NCI-H1417 treated with DMSO at 0.1 percent for 48 hours (cell line): ENCODE data around the gene LRCOL1.
"Not testable (repeated sequence)": the region's sequence is repeated elsewhere in the genome, so short reads cannot be mapped to it uniquely, and the experiment has no call there.

Experiments used
- DNase-seq: peaks from one replicate; lab custom pipeline; 2025; lab: John Stamatoyannopoulos, UW

Gene LRCOL1

DNA sequence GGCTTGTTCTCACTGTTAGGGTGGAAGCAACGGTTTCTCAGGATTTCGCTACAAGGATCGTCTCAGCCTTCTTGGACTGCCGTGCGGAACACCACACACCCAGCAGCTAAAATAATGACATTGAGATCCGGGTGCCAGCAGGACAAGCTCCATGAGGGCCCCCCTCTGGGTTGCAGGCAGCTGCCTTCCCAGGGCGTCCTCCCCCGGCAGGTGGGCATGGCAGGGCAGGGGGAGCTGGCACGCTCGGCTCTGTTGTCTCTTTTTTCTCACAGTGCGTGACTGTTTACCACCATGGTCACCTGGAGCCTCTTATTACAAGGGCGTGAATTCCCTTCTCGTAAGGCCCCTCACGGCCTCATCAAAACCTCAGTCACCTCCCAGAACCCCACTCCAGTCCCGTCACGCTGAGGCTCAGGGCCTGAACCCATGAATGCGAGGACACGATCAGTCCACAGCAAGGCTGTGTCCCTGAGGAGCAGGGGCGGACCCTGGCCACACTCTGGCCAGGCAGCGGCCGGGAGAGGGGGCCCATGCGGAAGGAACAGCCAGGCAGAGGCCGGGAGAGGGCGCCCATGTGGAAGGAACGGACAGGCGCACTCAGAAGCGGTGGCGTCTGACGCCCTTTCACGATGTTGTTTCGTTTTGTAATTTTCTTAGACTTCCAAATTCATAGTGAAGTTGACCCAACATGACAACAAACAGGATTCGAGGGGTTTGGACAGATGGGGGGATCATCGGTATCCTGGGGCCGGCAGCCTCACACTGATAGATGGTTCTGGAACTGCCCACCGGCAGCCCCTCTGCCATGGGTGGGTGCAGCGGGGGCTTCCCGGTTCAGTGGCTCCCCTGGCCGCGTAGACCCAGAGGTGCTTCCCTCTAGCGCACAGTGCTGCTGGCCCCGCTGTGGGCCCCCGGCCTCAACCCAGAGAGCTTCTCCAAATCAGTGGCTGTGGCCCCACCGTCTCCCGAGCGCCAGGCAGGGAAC lies 10.0 kb downstream of the LRCOL1 start:
- DNase-seq: peak; percentile 68

DNA sequence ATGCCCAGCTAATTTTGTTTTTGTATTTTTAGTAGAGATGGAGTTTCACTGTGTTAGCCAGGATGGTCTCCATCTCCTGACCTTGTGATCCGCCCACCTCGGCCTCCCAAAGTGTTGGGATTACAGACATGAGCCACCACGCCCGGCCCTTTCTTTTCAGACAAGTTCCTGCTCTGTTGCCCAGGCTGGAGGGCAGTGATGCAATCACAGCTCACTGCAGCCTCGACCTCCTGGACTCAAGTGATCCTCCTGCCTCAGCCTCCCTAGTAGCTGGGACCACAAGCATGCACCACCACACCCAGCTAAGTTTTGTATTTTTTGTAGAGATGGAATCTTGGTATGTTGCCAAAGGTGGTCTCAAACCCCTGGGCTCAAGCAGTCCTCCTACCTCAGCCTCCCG lies 10.9 kb downstream of the LRCOL1 start:
- DNase-seq: not testable (repeated sequence)

DNA sequence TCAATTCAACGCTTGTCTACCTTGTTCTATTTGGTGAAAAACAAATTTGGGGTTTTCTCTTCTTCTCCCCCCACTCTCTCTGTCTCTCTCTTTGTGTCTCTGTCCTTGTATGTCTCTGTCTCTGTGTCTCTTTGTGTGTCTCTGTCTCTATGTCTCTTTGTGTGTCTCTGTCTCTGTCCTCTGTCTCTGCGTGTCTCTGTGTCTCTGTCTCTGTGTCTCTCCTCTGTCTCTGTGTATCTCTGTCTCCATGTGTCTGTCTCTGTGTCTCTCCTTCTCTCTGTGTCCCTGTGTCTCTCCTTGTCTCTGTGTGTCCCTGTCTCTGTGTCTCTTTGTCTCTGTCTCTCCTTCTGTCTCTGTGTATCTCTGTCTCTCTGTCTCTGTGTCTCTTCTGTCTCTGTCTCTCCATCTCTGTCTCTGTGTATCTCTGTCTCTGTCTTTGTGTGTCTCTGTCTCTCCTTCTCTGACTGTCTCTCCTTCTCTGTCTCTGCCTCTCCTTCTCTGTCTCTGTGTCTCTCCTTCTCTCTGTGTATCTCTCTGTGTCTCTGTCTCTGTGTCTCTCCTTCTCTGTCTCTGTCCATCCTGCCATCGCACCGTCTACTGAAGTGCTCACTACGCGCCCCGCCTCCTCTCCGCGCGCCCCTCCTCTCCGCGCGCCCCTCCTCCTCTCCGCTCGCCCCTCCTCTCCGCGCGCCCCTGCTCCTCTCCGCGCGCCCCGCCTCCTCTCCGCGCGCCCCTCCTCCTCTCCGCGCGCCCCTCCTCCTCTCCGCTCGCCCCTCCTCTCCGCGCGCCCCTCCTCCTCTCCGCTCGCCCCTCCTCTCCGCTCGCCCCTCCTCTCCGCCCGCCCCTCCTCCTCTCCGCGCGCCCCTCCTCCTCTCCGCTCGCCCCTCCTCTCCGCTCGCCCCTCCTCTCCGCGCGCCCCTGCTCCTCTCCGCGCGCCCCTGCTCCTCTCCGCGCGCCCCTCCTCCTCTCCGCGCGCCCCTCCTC lies 12.8 kb downstream of the LRCOL1 start:
- DNase-seq: peak; percentile 22

DNA sequence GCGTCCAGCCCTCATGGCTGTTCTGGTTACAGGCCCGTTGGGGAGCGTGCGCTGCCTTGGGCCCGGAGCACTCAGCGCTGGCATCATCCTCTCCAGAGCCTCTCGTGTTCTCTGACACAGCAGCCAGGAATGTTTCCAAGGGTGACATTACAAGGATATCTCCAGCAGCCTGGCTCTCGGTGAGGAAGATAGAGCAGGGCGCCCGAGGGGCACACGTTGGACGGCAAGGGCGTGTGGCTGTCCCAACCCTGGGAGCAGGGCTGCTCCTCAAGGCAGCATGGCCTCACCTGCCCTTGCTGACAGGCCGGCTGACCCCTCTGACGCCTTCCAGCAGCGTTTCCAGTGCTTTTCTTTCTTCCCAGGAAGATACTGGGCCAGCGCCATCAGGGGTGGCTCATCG lies 14.4 kb downstream of the LRCOL1 start:
- no peak for DNase-seq

DNA sequence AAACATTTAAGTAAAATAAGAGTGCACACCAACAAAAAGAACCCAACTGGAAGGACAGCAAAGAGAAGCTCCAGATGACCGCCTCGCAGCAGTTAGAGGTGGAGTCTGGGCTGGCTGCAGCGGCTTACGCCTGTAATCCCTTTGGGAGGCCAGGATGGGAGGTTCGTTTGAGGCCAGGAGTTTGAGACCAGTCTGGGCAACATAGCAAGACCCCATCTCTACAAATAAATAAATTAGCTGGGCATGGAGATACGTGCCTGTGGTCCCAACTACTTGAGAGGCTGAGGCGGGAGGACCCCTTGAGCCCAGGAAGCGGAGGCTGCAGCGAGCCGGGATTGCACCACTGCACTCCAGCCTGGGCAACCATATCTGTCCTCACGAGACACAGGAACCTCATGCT lies 15.2 kb downstream of the LRCOL1 start:
- no peak for DNase-seq

DNA sequence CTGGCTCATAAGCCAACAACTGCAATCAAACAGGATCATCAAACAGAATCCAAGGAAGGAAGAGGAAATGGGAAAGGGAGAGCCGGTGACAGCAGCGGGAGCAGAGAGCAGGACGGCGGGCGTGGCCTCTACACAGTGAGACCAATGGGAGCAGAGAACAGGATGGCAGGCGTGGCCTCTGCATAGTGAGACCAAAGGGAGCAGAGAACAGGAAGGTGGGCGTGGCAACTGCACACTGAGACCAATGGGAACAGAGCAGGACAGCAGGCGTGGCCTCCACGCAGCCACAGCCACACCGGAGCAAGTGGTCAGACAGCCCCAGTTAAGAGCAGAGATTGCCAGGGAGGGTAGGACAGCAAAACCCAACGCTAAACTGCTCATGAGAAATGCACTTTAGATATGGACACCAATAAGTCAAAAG lies 16.4 kb downstream of the LRCOL1 start:
- peak; percentile 90 for DNase-seq

DNA sequence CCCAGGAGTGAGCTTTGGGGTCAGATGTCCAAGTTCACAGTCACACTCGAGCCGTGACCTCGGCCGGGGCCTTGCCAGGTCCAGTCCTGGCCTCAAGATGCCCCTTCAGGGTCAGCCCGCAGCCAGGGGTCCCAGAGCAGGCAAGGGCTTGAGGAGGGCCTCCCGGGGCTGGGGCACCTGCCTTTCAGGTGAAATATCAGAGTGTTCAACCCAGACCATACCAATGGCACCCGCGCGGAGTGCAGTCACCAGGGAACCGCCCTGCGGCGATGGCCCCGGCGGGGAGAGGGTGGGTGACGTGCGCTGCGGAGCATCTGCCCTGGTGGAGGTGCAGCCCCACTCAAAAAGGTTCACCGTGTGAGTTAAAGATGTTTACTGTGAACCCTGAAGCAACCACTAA lies 16.9 kb downstream of the LRCOL1 start:
- no peak for DNase-seq

DNA sequence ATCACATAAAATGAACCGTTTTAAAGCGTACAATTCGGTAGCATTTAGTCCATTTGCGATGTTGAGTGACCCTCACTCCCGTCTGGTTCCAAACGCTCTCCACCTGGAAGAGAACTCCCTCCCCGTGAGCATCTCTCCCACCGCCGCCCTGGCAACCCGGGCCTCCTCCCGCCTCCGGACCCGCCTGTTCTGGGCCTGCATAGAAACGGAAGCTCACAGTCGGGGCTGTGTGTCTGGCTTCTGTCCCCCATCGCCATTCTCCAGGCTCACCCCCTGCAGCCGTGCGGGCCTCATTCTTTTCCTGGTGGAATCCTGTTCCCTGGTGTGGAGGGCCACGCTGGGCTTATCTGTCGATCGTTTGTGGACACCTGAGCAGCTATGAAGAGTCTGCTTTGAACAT lies 17.3 kb downstream of the LRCOL1 start:
- DNase-seq: no peak

DNA sequence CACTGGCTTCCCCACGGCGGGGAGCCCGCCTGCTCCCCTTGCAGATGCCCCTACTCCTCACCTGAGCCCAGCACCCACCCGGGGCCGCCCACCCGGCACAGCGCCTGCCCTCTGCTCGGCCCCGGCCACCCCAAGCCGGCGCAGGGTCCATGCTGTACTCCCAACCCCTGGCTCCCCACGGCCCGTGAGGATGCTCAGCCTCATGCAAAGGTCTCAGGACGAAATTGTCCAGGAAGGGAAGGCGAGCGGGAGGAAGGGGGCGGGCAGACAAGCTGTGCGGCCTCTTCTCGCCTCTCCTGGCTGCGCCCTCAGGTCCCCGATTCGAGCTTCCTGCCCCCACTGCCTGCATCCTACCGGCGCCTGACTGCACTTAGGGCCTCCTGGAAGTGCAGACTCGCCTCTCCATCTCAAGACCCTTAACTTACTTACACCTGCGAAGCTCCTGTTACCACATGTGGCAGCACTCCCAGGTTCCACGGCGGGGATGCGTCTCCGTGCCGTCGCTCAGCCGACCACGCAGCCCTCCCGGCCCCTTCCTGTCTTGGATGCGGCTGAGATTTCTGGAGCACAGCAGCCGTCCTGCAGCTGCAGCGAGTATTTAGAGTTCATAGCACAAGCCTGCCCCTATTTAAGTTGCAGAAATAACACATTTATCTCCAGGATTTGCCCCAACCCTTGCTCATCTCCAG lies 18.0 kb downstream of the LRCOL1 start:
- DNase-seq: no peak

DNA sequence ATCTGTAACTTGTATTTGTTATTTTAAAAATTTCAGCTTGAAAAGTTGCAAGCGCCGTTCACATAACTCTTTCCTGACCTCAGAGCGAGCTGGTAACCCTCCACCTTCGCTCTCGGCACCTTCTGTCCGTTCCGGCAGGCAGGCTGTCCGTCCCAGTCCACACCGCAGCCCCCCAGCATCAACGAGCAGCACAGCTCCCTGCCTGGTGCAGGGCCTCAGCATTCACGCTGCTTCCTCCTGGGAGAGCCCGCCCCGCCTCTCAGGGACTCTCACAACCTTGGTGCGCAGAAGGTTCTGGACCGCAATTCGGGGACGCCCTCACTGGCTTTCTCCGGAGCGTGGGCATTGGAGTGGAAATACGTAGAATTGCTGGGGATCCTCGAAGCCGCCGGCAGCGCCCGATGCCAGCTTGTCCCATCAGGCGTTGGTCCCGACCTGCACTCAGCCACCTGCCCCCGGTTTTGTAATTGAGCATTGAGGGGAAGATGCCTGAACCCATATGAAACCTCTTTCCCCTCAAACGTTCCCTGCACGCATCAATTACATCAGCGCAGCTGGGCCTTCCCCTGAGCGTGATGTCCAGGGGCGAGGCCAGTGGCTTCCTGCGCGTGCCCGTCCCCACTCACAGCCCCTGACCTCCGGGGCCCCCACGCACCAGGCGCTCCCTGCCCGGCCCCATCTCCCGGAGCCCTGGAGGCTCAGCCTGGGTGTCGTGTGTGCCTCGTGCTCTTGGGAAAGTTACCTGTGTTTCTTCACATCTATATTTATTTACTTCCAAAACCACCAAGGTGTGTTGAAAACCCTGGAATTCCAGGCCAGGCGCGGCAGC lies 19.1 kb downstream of the LRCOL1 start:
- no peak for DNase-seq

DNA sequence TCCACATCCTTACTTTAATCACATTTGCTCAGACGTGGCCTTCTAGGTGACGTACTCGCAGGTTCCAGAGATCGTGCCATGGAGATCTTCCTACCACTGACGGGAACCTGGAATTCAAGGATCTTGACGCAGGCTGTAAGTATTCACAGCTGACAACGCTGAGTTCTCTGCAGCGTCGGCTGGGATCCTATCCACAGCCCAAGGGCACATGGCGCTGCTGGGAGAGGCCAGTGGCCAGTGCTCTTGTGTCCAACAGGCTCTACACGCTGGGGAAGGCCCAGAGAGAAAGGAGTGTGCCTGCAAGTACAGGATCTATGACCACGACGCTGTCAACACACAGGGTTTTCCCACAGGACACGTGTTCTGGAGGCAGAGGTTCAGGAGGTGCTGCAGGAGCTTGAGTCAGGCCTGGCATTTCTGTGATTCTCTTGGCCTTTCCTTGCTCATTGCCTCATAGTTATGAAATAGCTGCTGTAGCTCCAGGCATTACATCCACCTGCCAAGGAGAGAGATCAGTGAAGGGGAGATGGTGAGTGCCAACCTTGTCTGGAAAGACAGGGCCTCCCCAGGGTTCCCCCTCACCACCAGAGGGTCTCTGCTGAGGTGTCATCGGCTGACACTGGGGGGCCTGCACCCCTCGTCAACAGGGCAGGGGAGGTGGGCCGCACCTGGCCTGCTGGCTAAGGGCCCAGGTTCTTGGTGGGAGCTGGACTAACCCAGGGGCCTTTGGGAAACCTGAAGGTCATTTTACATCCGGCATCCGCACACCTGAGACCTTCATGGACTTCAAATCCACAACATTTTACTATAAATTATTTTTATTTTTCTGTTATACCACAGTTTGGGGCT lies 21.3 kb downstream of the LRCOL1 start:
- DNase-seq: no peak

DNA sequence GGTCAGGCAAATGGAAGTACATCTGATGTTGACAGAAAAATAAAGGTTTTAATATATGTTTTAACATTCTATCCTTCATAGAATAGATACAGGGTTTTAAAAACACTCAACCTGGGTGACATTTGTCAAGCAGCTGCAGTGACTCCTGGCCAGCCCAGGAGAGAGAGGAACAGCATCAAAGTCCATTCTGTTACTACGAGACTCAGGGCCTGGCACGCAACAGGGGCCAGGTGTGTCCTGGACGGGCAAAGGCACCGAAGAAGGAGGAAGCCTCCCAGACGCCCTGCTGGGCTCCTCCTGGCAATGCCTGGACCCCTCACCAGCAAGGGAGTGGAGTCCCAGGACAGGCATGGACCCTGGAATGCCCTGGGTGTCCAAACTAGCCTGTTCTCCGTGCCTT lies 22.1 kb downstream of the LRCOL1 start:
- DNase-seq: no peak

DNA sequence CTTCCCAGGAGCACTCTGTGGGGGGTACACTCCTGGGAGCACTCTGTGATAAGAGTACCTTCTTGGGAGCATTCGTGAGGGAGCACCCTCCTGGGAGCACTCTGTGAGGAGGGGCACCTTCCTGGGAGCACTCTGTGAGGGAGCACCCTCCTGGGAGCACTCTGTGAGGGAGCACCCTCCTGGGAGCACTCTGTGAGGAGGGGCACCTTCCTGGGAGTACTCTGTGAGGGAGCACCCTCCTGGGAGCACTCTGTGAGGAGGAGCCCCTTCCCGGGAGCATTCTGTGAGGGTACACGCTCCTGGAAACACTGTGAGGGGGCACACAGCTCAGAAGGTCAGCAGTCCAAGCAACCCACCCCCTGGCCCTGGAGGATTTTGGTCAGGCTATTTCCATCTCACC lies 22.6 kb downstream of the LRCOL1 start:
- no peak for DNase-seq

DNA sequence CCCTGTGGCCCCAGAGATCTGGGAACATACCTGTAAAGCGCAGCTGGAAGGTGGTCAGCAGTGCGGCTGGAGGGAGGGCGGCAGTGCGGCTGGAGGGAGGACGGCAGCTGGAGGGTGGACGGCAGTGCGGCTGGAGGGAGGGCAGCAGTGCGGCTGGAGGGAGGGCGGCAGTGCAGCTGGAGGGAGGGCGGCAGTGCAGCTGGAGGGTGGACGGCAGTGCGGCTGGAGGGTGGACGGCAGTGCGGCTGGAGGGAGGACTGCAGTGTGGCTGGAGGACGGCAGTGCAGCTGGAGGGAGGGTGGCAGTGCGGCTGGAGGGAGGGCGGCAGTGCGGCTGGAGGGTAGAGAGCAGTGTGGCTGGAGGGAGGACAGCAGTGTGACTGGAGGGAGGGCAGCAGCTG lies 23.5 kb downstream of the LRCOL1 start:
- DNase-seq: no peak

DNA sequence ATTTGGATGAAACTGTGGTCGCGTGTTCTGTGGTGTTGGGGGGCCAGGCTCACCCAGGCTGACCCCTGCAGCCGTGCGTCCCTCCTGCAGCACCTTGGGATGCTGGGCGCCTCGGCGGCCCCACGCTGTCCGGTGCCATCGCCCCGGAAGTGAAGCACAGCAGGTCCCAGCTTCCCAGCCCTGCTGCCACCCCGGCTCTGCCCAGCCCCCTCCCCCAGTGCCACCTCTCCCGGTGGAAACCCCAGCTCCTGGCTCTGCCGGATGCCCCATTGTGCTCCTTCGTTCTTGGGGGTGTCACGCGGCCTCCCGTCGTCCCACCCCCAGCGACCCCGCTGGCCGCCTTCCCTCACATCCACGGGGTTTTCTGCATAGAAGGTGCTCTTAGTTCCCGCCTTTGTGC lies 25.2 kb downstream of the LRCOL1 start:
- DNase-seq: no peak

DNA sequence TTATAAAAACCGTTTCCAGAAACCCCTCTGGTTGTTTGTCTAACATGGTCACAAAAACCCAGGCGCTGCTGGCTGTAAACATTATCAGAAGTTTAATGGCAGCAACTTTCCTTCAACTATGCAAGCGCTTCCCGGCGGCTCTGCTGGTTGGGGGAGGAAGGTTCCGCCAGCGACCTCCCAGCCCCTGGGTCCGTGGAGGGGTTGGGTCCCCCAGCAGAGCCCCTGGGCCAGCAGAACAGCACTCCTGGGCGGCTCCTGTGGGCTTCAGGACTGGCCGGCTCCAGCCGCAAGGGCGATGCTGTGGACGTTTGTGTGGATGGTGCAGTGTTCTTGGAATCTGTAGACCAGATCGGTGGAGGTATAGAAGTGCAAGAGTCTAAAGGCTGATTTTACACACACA lies 26.0 kb downstream of the LRCOL1 start:
- DNase-seq: no peak

DNA sequence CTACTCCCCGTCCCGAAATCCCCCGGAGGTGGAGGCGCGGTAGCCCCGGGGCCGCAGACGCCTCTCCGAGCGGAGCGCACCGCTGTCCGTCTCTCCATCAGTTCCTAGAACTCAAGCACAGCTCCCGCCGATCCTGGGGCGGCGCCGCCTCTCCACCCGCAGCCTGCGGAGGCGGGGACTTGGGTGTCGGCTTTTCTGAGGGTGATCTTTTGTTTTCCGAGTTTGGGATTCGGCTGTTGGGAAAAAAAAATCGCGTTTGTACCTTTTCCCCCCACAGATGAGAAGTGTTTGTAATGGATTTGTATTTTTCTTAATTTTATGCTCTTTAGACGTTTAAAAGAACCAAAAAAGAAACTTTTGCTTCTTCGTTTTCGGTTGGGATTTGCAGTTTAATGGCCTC lies 26.6 kb downstream of the LRCOL1 start:
- no peak for DNase-seq

DNA sequence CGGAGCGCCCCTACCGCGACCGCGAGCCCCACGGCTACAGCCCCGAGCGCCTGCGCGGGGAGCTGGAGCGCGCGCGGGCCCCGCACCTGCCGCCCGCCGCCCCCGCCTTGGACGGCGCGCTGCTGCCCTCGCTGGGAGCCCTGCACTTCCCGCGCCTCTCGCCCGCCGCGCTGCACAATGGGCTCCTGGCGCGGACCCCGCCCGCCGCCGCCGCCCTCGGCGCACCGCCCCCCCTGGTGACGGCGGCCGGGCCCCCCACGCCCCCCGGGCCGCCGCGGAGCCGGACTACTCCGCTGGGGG lies 27.0 kb downstream of the LRCOL1 start:
- no peak for DNase-seq

DNA sequence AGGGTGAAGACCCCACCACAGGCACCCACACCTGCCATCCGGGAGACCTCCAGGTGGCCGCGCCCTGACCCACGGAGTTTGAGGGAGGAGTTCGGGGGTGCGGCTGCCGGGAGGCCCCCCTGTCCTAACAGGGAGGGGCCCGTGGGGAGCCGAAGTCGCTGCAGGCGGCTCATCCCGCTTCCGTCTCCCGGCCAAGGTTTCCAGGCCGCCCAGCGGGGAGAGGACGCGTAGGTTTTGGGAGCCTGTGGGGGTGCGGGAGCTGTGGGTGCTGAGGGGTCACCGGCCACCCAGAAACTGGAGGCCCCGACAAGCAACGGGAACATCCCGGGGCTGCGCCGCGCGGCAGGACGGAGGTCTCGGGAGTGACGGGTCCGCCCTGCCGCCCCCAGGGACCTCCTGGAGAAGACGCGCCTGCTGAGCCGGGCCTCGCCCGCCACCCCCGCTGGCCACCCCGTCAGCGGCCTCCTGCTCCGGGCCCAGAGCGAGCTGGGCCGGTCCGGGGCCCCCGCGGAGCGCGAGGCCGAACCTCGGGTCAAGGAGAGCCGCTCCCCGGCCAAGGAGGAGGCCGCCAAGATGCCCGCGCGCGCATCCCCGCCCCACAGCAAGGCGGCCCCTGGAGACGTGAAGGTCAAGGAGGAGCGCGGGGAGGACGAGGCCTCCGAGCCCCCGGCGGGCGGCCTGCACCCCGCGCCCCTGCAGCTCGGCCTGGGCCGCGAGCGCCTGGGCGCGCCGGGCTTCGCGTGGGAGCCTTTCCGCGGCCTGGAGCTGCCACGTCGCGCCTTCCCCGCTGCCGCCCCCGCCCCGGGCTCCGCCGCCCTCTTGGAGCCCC lies 27.6 kb downstream of the LRCOL1 start:
- no peak for DNase-seq

DNA sequence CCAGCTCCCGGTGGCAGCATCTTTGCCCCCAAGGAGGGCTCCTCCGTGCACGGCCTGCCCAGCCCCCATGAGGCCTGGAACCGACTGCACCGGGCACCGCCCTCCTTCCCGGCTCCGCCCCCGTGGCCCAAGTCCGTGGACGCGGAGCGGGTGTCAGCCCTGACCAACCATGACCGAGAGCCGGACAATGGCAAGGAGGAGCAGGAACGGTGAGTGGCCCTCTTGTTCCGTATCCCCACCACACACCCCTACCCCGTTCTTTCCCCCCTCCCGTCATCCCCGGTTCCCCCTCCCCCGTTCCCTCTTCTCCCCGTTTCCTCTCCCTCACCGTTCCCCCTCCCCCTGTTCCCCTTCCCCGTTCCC lies 28.3 kb downstream of the LRCOL1 start:
- no peak for DNase-seq
